Measurements from ENCODE around the gene MAP4K4. TPM values are rescaled to one million over a fixed set of nuclear protein-coding genes. Genes with fewer than 3 reads are reported as not detected.
A peak's percentile ranks its signal among the peaks of the same experiment; 100 is the strongest.

MAP4K4 gene
- total RNA-seq, 1 donor from 2014 or later = 91.9 TPM

GRCh38 chr2:101830555-101830954, 133.0 kb downstream of the MAP4K4 start:
- Histone ChIP-seq H3K9ac (no peak overlapping the region), H3F3A (ENCODE audit: low read depth) (no peaks in the 10 kb centered on the region), H3K4me3 (no peak overlapping the region), H3K79me2 (ENCODE audit: low read depth) (peaks cover 9% of the 10 kb centered on the region), H3K36me3 (peaks cover 13% of the 10 kb centered on the region), H3K27me3 (no peaks in the 10 kb centered on the region), H2AFZ (replicated peaks) (no peak overlapping the region), H3K27ac (no peak overlapping the region), H4K20me1 (ENCODE audit: low read depth) (peaks cover 12% of the 10 kb centered on the region), H3K9me3 (ENCODE audit: low read depth) (no peaks in the 10 kb centered on the region), H3K4me1 (no peaks in the 10 kb centered on the region), H3K4me2 (no peak overlapping the region)
- H3K4me3 Mint-ChIP-seq = no peak overlapping the region
- no peaks in the 10 kb centered on the region for H3K27me3 Mint-ChIP-seq (ENCODE audit: insufficient read depth, low read depth)
- H3K9me3 Mint-ChIP-seq = no peaks in the 10 kb centered on the region
- no peak overlapping the region for H3K27ac Mint-ChIP-seq
- peaks cover 7% of the 10 kb centered on the region for H3K4me1 Mint-ChIP-seq
- DNase-seq (ENCODE audit: low spot score) = no peak
- TF ChIP-seq EZH2 (IDR thresholded peaks at IDR 0.05) = no peak
- H3K36me3 Mint-ChIP-seq = peaks cover 34% of the 10 kb centered on the region

- Mint-ChIP-seq H3K27me3 (ENCODE audit: insufficient read depth, low read depth) (no peaks in the 10 kb centered on the region), H3K36me3 (peaks cover 37% of the 10 kb centered on the region), H3K27ac (peak overlapping the region; percentile 83), H3K4me1 (peaks cover 7% of the 10 kb centered on the region), H3K4me3 (no peak overlapping the region), H3K9me3 (no peaks in the 10 kb centered on the region)
- Histone ChIP-seq H4K20me1 (ENCODE audit: low read depth) (peaks cover 12% of the 10 kb centered on the region), H3K27ac (no peak overlapping the region), H3K4me2 (no peak overlapping the region), H3K9me3 (ENCODE audit: low read depth) (no peaks in the 10 kb centered on the region), H3K4me3 (no peak overlapping the region), H3K36me3 (peaks cover 17% of the 10 kb centered on the region), H3K4me1 (no peaks in the 10 kb centered on the region), H3F3A (ENCODE audit: low read depth) (no peaks in the 10 kb centered on the region), H3K79me2 (ENCODE audit: low read depth) (peaks cover 9% of the 10 kb centered on the region), H2AFZ (replicated peaks) (no peak overlapping the region), H3K27me3 (no peaks in the 10 kb centered on the region), H3K9ac (no peak overlapping the region)
- peak; percentile 66 for DNase-seq (ENCODE audit: low spot score)
- TF ChIP-seq EZH2 (IDR thresholded peaks at IDR 0.05) (no peak), CTCF (IDR thresholded peaks at IDR 0.05) (peak; percentile 71), EZH2phosphoT487 (IDR thresholded peaks at IDR 0.05) (no peak)
Observed at GRCh38 chr2:101831351-101831865, 133.9 kb downstream of the MAP4K4 start.

GRCh38 chr2:101832114-101832513, 134.6 kb downstream of the MAP4K4 start:
- no peaks in the 10 kb centered on the region for H3K9me3 ChIP-seq (ENCODE audit: low read depth)
- Mint-ChIP-seq H3K4me1 (peaks cover 4% of the 10 kb centered on the region), H3K36me3 (peaks cover 41% of the 10 kb centered on the region), H3K4me3 (no peak overlapping the region), H3K9me3 (no peaks in the 10 kb centered on the region), H3K27ac (no peak overlapping the region), H3K27me3 (ENCODE audit: insufficient read depth, low read depth) (peaks cover under 1% of the 10 kb centered on the region)
- H3K4me2 ChIP-seq = no peak overlapping the region
- H3K9ac ChIP-seq = no peak overlapping the region
- H3K4me1 ChIP-seq = no peaks in the 10 kb centered on the region
- H2AFZ ChIP-seq (replicated peaks) = no peak overlapping the region
- peaks cover 9% of the 10 kb centered on the region for H3K79me2 ChIP-seq (ENCODE audit: low read depth)
- H4K20me1 ChIP-seq (ENCODE audit: low read depth) = peaks cover 12% of the 10 kb centered on the region
- H3K36me3 ChIP-seq = peaks cover 17% of the 10 kb centered on the region
- H3K27ac ChIP-seq = no peak overlapping the region
- H3F3A ChIP-seq (ENCODE audit: low read depth) = no peaks in the 10 kb centered on the region
- TF ChIP-seq EZH2phosphoT487 (IDR thresholded peaks at IDR 0.05) (no peak), EZH2 (IDR thresholded peaks at IDR 0.05) (no peak), CTCF (IDR thresholded peaks at IDR 0.05) (peak; percentile 46)
- no peak for DNase-seq (ENCODE audit: low spot score)
- no peaks in the 10 kb centered on the region for H3K27me3 ChIP-seq
- H3K4me3 ChIP-seq = no peak overlapping the region

- Mint-ChIP-seq H3K9me3 (no peaks in the 10 kb centered on the region), H3K4me3 (no peak overlapping the region), H3K27me3 (ENCODE audit: insufficient read depth, low read depth) (peaks cover 2% of the 10 kb centered on the region), H3K36me3 (peaks cover 50% of the 10 kb centered on the region), H3K4me1 (peaks cover 2% of the 10 kb centered on the region), H3K27ac (no peak overlapping the region)
- Histone ChIP-seq H3K27me3 (no peaks in the 10 kb centered on the region), H3K4me2 (no peak overlapping the region), H2AFZ (replicated peaks) (no peak overlapping the region), H3K27ac (no peak overlapping the region), H3K4me1 (no peaks in the 10 kb centered on the region), H3K79me2 (ENCODE audit: low read depth) (peaks cover 9% of the 10 kb centered on the region), H4K20me1 (ENCODE audit: low read depth) (peaks cover 9% of the 10 kb centered on the region), H3K36me3 (peaks cover 17% of the 10 kb centered on the region), H3F3A (ENCODE audit: low read depth) (no peaks in the 10 kb centered on the region), H3K9me3 (ENCODE audit: low read depth) (no peaks in the 10 kb centered on the region), H3K9ac (no peak overlapping the region), H3K4me3 (no peak overlapping the region)
- DNase-seq (ENCODE audit: low spot score) = no peak
- TF ChIP-seq CTCF (IDR thresholded peaks at IDR 0.05) (no peak), EZH2 (IDR thresholded peaks at IDR 0.05) (no peak), EZH2phosphoT487 (IDR thresholded peaks at IDR 0.05) (no peak)
Observed at GRCh38 chr2:101833890-101834523, 136.5 kb downstream of the MAP4K4 start.

Measured in neural progenitor cell (in vitro differentiated cells).